Pulmonary artery endothelial cell (primary cell): ENCODE results near the gene UBE4A. TPM values are rescaled to one million over a fixed set of nuclear protein-coding genes. Genes with fewer than 3 reads are reported as not detected.

Experiments
- DNase-seq: peaks from one replicate; pipeline ENCODE4 v3.0.0-alpha.2; 2011; ENCODE audit warnings: low read depth, low spot score
- total RNA-seq: library from RNA; depleted of rRNA; stranded (reverse); fragments of >200 nt; gene quantifications from 2 replicates; pipeline ENCODE4 v1.2.3, GENCODE V29; 2014

The UBE4A gene
- total RNA-seq, 1 donor from 2014 or later = 29.9 TPM

GRCh38 chr11:118341261-118341660 is 18.1 kb upstream of the UBE4A start:
- DNase-seq = no peak

GRCh38 chr11:118341815-118342489 is 17.4 kb upstream of the UBE4A start:
- DNase-seq = no peak

- no peak for DNase-seq
Measured at GRCh38 chr11:118342503-118343161, 16.8 kb upstream of the UBE4A start, which contains the start of gene CD3D. Gene CD3D, minus strand, starts transcription at chr11:118342705. Its CDS starts 98 bp downstream, at chr11:118342607.

- DNase-seq = no peak
Measured at GRCh38 chr11:118343248-118343647, 16.2 kb upstream of the UBE4A start.

- DNase-seq = no peak
Measured at GRCh38 chr11:118343981-118344515, 15.4 kb upstream of the UBE4A start, which contains the start of gene CD3G. Gene CD3G, plus strand, starts transcription at chr11:118344344. Its CDS starts 80 bp downstream, at chr11:118344424.

- no peak for DNase-seq
Measured at GRCh38 chr11:118349475-118349874, 9.9 kb upstream of the UBE4A start.

GRCh38 chr11:118353084-118353710 is 6.2 kb upstream of the UBE4A start:
- no peak for DNase-seq

- DNase-seq = no peak
Measured at GRCh38 chr11:118358071-118358470, 1.3 kb upstream of the UBE4A start.

GRCh38 chr11:118364956-118365615 is 5.7 kb downstream of the UBE4A start:
- DNase-seq = no peak

GRCh38 chr11:118366287-118366686 is 6.9 kb downstream of the UBE4A start:
- DNase-seq = no peak

GRCh38 chr11:118370774-118371173 is 11.4 kb downstream of the UBE4A start:
- no peak for DNase-seq

GRCh38 chr11:118373263-118373662 is 13.9 kb downstream of the UBE4A start:
- DNase-seq = no peak

GRCh38 chr11:118373871-118374270 is 14.5 kb downstream of the UBE4A start:
- DNase-seq = no peak

- no peak for DNase-seq
Measured at GRCh38 chr11:118374729-118375128, 15.3 kb downstream of the UBE4A start.

- DNase-seq = no peak
Measured at GRCh38 chr11:118375978-118376377, 16.6 kb downstream of the UBE4A start.

GRCh38 chr11:118379497-118379896 is 20.1 kb downstream of the UBE4A start:
- DNase-seq = no peak

GRCh38 chr11:118380571-118380970 is 21.2 kb downstream of the UBE4A start:
- no peak for DNase-seq

- DNase-seq = no peak
Measured at GRCh38 chr11:118382954-118383353, 23.6 kb downstream of the UBE4A start.

- DNase-seq = no peak
Measured at GRCh38 chr11:118383657-118384056, 24.3 kb downstream of the UBE4A start.

- DNase-seq = no peak
Measured at GRCh38 chr11:118396097-118396501, 36.7 kb downstream of the UBE4A start.

GRCh38 chr11:118397448-118397847 is 38.0 kb downstream of the UBE4A start:
- no peak for DNase-seq
